GM18870 (cell line): ENCODE results near the gene MCC.

Experiments used
- ATAC-seq: cut with Tn5 transposase; IDR thresholded peaks from one replicate; pipeline ENCODE4 v1.9.1; 2021; ENCODE audit warnings: moderate library complexity; ENCODE audit not compliant: unreplicated experiment

Gene MCC

DNA sequence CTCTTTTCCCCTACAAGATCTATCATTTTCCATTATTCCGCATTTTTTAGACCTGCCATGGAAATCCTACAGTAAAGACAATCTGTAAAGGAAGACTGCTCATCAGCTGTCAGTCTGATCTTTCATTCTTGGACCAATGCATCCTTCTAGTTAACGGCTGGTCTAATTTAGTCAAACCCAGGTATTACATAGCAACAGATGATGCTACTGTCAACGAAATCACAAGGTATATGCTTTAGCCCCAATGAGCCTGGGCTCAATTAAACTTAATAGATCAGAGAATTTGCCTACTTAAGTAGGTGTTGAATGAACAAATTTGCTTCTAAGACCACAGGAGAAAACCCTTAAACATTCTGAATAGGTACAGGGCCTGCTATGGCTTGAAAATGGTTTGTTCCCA lies 260.5 kb downstream of the MCC start:
- ATAC-seq: no peak

- no peak for ATAC-seq
Measured at GRCh38 chr5:113226116-113226736, 262.0 kb downstream of the MCC start.

DNA sequence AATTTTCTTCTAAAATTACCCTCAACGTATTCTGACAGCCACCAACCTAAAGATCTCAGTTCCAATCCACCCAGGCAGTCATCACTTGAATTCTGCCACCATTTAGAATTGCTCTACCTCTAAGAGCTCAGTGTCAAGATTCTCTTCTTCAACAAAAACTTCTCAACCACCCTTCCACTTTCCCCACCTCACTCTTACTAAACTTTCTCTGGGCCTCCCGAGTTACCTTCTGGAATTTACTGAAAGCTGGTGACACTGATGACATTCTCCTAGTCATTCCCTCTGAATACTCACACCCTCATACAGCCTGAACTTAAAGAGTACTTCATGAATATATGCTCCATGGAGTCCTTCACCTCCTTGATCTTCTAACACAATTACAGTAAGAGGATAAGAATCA lies 263.0 kb downstream of the MCC start:
- no peak for ATAC-seq

GRCh38 chr5:113224605-113225065 lies 263.6 kb downstream of the MCC start:
- no peak for ATAC-seq

- ATAC-seq: no peak
Measured at GRCh38 chr5:113223831-113224604, 264.2 kb downstream of the MCC start.

DNA sequence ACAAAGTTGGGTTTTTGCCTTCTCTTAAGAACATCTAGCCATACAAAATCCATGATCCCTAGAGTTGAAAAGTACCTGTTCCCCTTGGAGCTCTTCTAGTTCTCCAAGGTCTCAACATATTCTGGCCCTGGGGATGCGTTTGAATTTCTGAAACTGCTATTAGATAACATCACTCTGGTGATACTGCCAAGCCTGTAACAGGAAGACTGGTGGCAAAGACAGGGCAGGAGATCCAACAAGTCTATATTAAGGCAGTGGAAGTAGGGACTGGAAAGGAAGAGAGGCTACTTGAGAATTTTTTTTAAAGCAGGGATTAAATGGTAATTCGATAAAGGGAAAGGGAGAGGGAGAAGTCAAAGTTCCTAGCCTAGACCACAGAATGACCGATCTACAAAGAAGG lies 264.9 kb downstream of the MCC start:
- no peak for ATAC-seq

DNA sequence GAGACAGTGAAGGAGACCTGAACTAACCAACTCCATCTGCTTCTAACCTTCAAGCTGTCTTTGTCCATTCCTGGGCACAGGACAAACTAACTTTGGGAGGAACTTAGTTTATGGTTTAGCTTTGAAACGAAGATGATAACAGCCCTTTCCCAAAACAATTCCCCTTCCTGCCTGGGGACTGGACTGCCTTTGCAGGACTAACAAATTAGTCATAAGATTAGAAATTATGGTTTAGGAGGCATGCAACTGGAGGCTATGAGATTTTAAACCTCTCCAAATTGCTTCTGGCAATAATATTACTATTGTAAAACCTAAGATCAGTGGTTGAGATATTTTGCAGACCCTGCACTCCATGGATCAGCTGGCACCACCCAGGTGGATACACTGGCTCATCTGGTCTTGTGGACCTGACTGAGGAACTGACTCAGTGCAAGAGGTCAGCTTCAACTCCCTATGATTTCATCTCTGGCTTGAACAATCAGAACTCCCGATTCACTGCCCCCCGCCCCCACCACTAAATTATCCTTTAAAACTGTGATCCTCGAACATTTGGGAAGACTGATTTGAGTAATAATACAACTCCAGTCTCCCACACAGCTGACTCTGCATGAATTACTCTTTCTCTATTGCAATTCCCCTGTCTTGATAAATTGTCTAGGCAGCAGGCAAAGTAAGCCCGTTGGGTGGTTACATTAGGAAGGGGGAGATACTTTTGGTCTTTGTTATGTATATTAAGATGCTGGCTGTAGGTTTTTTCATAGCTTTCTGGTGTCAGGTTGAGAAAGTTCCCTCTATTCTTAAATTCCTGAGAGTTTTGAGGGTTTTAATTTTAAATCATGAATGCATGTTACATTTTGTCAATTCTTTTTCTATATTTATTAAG lies 266.7 kb downstream of the MCC start:
- ATAC-seq: no peak

GRCh38 chr5:113219695-113220094 lies 268.6 kb downstream of the MCC start:
- no peak for ATAC-seq

DNA sequence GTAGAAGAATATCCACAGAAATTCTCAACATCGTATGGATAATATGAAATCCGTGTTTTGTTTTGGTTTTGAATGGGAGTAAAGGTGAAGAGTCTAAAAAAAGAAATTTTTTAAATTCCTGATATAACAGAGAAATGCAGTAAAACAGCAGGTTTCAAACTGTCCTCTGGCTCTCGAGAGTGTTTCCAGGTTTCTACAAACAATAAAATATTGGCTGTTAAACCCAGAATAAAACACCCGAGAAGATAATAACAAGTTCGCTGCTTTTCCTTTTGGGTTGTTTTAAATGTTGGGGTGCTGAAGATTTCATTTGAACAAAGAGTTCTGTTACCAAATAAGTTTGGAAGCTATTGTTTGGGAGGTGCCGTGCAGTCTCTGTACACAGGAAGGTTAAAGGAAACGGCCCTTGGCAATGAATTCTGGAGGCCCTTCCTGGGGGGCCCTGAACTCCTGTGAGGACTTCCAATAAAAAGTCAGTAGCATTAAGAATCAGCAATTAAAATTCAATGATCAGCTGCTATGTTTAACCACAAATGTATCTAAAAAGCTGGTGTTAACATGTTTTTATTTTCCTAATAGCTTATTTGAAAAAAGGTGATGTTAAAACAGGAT lies 269.2 kb downstream of the MCC start:
- no peak for ATAC-seq

DNA sequence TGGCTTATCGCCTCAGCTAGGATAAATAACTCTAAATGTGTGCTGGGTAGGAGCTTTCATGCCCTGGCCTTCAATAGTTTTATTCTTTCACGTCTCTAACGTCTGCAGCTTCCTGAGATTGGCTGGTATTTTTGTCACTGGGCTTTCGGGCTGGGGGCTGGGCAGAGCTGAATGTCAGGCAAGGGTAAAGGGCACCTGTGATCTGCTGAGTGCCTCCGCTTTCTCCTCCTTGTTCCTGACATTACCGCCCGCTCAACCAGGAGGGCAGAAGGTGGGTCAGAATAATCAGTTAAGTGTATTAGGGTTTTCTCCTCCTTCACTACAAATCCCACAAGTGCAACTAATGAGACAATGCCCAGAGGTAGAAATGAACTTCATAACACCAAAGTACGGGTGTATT lies 270.1 kb downstream of the MCC start:
- no peak for ATAC-seq

DNA sequence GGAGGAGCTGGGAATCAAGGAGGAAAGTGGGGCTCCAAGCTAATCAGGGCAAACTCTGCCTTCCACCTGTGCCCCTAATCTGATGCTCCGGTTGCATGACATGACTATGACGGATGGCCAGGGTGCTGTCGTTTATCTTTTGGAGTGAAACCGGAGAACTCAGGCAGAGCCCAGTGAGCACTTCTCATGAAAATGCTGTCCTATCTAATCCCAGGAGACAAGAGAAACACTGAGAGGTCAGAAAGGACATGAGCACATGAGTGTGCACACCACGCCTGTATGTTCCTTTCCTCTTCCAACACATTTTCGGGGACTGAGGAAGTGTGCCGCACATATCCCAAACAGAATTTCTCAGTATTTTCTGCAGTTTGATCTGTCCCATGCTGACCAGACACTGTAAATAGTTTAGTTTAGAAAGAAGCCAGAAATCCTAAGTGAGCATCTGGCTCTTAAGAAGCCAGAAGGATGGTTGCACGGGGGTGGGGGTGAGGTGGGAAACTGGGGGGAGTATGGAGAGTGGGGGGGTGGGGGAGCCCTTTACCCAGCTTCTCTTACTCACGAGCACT lies 270.6 kb downstream of the MCC start:
- ATAC-seq: no peak

- ATAC-seq: no peak
Measured at GRCh38 chr5:113216545-113216944, 271.7 kb downstream of the MCC start.

DNA sequence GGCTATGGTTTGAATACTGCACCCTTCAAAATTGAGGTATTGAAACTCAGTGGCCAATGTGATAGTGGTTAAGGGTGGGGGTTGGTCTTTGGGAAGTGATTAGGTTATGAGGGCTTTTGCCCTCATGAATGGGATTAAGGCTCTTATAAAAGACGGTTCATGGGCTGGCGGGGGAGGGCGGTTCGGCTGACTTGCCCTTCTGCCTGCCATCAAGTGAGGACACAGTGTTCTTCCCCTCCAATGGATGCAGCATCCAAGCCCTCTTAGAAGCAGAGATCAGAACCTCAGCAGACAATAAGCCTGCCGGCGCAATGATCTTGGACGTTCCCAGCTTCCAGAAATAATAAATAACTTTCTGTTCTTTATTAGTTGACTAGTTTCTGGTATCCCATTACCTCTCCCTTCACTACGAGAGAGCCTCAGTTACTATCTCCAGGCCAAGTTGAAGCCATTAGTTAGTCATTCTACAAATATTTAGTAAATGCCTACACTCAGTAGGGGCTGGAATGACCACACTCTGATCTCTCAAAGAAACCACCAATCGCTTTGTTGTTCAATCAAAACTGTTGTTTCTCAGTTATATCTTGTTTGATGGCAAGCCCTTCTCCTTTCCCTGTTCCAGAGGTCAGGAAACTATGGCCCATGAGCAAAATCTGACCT lies 272.7 kb downstream of the MCC start:
- ATAC-seq: no peak

GRCh38 chr5:113214606-113215323 lies 273.5 kb downstream of the MCC start:
- ATAC-seq: no peak

DNA sequence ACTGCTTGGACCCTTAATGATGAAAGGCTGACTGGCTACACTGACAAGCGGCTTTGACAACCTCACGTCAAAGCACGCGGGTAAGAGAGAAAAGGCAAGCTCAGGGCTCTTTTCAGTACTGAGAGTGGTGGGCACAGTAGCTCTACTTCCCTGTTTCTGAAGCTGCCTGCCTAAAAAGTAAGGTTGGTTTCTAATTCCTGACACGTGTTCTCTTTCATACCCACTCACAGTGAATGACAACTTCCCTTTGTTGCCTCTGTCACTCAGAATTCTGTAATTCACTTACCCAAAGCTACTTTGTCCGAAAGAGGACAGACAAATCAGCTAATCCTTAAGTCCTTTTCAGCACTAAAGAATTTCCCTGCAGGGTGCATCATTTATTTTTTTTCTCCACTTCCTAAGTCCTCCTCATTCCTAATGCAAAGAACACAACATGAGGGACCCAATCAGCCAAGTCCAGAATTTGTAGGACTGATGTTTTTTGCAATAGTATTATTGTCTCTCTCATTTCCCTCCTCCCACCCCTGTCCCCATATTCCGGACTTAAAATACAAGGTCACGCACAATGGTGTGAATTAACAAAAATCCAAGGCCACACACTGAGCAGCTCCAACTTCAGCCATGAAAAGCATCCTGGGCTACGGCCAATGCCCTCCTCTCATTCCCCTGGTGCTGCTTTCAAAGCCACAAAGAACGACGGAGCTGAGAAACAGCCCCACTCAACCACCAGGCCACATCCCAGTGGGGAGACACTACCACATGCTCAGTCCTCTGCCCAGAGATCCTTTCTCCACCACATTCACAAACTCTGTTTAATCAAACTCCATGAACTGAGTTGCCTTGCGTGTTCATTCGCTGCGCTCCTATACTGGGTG lies 274.5 kb downstream of the MCC start:
- ATAC-seq: no peak

GRCh38 chr5:113212244-113212920 lies 275.9 kb downstream of the MCC start:
- ATAC-seq: no peak

- ATAC-seq: no peak
Measured at GRCh38 chr5:113209498-113209897, 278.8 kb downstream of the MCC start.

DNA sequence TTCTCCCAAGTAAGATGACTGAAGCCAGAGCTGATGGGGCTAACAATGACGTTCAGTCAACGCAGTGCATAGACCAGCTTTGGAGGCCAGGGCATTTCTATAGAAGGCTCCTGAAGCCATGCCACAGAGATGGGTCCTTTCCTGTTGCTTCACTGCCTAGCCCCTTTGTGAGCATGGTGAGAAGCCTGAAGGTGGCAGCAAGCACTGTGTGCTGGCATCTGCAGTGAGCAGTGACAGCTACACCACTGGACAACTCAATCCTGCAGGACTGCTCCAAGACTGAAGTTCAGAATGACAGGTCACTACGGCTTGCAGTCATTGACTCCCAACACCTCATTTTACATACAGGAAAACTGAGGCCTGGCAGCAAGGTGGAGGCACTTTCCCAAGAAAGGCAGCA lies 282.4 kb downstream of the MCC start:
- no peak for ATAC-seq
